SKM-1 (cell line): ENCODE data around the gene CAMSAP2.

ENCODE experiments used
- DNase-seq: peaks from one replicate; lab custom pipeline; 2025; ENCODE audit not compliant: unreplicated experiment; lab: John Stamatoyannopoulos, UW

Gene CAMSAP2

DNA sequence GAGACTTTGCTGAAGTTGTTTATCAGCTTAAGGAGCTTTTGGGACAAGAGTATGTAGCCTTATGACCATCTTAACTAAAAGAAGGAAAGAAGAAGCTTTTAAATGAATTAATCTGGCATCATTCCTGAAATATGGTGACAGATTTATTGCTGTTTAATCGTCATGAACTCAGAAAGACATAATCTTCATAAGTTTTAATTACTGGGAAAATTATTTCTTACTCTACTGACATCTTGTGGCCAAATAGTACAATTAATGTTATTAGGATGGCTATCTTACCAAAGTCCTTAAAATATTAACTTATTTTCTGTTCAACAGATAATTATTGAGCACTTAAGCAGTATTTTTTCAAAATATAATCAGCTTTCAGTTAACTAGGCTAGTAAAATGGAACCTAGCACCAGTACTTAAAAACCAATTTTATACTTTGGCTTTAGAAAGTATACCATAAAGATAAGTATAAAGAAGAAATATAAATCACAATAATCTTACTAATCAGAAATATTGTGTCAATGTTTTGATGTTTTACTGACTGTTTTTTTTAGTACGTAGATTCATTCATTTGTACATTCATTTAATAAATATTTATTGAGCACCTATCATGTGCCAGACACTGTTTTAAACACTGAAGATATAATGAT, 99.4 kb downstream of the CAMSAP2 start:
- DNase-seq, result peak; percentile 29

DNA sequence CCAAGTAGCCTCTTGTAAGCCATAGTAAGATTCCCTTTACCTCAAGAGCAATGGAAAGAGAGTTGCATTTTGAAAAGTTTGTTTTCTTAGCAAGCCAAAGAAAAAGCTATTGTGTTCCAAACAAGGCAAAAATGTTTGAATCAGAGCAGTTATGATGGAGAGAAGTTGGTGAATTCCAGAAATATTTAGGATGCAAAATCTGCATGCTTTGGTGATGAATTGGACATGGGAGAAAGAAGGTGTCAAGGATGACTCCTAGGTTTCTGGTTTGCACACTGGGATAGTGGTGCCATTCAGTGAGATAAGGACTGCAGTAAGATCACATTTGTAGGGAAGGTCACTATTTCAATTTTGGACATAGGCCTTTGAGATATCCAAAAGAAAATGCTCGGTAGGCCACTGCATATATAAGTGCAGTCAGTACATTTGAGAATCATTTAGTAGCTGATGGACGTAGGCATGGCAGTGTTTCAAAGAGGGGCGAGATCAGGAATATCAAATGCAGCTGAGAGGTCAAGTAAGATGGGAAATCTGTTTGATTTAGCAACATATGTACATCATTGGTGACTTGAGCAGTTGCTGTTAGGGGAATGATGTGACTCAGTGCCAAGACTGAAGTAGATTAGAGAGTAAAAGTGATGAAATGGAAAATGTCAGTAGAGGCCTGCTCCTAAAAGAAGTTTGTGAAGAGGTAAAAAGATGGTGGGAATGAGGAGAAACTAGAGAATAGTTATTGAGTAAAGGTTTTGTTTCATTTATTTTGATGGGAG, 100.2 kb downstream of the CAMSAP2 start:
- no peak for DNase-seq

DNA sequence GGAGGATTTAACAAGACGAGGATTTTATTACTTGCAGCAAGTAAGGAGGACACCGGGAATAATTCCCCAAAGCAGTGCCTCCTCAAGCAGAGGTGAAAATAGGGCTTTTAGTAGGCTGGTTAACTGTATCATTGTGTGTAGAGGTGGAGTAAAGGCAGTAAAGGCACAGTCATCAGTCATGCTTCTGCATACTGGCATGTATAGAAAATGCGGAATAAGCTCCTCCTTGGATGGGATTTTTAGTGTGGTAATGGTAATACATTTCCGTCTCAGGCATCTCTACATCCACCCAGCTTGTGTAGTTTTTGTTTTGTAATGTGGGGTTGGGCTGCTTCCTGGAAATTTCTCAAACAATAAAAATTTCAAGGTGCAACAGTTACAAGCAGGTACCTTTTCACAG, 106.7 kb downstream of the CAMSAP2 start:
- DNase-seq, result no peak

DNA sequence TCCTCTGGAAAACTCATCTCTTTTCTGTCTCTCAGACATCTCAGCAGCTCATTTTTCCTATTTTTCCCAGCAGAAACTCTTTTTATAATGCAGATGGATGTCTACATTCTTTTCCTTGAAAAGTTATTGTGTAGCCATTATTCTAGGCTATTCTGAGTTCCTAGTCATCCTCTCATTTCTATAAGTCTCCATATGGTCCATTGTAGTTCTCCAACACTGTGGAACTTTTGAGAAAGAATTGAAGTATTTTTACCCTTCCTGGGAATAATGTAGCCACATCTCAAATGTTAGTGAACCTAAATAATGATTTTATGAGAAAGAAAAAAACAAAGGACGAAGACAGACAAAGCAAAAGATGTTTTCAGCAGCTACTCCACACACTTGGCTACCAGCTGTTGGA, 107.7 kb downstream of the CAMSAP2 start:
- no peak for DNase-seq

DNA sequence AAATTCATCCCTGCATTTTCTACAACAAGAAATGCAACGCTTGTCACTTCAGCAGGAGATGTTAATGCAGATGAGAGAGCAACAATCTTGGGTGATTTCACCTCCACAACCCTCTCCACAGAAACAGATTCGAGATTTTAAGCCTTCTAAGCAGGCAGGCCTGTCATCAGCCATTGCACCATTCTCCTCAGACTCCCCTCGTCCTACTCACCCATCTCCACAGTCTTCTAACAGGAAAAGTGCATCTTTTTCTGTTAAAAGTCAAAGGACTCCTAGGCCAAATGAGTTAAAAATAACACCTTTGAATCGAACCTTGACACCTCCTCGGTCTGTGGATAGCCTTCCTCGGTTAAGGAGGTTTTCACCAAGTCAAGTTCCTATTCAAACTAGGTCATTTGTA, 110.7 kb downstream of the CAMSAP2 start:
- DNase-seq, result no peak

DNA sequence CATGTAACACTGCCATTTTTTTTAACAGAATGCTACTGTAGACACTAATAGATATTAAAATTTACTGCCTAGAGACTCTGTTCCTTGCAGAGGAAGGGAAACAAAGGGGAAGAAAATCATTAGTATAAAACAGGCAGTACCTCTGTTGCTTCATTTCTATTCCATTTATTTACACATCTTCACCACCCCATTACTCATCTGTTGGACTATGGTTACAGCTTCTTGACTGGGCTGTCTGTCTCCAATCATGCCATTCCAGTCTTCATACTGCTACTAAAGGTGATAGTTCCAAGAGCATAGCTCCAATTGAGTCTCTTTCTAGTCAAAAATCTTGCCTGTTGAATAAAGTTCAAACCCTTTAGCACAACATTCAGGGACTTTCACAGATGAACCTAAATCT, 111.9 kb downstream of the CAMSAP2 start:
- no peak for DNase-seq

DNA sequence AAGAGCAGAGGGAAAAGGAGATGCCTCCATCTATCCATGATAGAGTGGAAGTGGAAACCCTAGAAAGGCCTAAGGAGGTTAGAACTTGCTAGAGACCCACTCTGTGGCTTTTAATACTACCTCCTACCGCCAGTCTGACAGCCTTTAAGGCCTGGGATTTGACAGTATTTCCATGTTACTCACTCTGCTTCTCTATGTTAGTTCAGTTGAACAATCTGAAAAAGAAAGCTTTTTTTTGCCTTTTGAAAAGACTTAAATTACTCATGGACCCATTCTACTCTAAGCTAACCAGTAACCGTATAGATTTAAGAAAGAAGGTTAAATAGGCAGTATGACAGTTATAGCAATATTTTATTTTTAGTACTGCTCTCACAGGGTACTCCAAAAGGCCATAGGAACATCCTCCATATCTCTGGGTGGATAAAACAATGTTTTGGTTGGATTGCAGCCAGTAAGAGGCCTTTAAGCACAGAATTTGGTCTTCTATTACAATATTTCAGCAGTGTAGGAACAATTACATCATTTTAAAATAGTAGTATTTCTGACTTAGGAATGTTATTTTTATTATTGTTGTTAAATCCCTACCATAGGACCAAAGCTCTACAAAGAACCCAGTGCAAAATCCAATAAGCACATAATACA, 118.1 kb downstream of the CAMSAP2 start:
- no peak for DNase-seq

DNA sequence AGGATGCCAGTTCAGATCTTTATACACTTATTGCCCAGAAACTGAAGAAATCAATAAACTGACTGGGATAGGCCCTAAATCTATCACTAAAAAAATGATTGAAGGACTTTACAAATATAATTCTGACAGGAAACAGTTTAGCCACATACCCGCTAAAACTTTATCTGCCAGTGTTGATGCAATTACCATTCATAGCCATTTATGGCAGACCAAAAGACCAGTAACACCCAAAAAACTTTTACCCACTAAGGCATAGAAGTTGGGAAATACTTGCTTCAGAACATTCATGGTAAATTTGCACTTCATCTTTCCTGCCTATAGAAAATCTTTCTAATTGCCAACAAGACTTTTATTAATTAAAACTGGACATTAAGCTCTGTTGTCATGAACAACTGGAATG, 119.1 kb downstream of the CAMSAP2 start:
- peak; percentile 37 for DNase-seq

DNA sequence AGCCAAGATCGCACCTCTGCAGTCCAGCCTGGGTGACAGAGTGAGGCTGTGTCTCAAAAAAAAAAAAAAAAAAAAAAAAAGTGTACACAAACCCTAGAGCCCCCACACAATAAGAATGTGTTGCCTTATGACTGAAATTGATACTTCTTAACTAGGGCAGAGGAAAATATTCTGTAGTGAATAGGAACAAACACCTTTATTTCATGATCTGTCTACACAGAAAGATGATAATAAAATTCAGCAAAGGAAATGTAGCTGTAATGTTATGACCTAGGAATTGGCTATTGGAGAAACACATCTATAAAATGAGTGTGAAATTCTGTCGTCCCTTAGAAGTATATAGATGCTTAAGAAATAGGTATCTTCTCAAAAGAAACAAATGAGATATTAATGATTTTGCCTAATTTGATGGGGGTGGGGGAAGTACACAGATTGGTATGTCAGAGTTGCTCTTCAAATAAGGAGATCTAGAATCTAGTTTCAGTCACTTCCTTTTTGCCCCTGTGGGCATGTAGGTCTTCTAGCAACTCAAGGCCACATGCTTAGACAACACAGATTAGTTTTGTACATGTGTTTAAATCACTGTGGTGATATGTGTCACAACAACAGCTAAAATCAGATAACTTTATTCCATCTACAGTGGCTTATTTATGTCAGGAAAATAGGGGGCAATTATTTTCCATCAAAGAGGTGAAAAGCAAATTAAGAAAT, 123.4 kb downstream of the CAMSAP2 start:
- no peak for DNase-seq

DNA sequence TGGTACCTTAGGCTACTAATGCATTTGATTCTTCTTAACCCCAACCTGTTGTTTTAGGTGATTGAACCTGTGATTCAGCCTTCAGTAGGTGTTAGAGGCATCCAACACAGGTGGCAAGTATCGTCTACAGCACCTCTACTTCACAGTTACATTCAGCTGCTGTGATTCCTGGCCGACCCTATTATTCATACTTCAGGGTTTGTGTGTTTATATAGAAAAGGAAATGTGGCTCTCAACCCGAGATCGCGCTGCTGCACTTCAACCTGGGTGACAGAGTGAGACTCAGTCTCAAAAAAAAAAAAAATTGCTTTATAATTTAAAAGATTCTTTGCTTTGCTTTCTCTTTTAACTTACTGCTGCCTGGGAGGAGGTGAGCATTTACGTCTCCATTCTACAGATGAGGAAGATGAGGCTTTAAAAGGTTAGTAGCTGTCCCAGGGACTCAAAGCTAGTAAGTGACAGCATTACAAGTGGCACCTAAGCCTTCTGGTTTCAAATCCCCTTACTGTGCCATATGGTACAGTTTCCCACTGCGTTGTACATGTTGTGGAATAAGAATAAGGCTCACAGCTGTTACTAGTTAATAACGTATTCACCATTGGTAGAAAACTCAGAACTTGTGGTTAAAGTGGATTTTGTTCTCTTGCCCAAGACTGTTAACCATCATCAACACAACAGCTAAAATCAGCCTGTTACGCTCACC, 124.2 kb downstream of the CAMSAP2 start:
- DNase-seq, result no peak

DNA sequence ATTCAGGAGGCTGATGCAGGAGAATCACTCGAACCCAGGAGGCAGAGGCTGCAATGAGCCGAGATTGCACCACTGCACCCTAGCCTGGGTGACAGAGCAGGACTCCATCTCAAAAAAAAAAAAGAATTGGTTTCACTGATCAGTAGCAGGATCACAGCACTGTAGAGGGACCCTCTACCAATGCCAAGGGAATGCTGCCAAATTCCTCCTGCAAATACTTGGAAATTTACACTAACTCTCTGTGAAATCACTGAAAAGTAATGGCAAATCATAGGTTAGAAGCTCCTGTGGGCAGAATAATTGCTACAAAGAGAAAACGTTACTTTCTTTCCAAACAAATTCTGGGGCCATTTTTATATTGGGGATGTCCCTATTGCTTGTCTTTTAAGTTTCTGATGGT, 127.4 kb downstream of the CAMSAP2 start:
- no peak for DNase-seq

DNA sequence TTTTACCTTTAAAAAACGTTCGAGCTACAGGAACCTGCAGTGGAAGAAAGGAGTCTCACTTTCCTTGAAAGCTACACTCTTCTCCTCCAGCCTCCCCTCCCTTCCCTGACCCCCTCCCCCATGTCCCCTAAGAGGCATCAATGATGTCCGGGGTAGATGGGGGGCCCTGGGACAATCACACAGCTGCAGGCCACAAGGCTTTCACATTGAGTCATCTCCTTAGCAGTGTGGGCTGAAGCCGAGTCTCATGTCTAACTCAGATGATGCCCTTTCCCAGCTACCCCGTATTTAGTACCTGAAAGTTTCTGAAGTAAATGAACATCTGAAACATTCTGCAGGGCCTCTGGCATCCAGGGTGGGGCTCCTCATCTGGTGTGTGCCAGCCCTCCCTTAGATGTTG, 127.8 kb downstream of the CAMSAP2 start:
- no peak for DNase-seq

DNA sequence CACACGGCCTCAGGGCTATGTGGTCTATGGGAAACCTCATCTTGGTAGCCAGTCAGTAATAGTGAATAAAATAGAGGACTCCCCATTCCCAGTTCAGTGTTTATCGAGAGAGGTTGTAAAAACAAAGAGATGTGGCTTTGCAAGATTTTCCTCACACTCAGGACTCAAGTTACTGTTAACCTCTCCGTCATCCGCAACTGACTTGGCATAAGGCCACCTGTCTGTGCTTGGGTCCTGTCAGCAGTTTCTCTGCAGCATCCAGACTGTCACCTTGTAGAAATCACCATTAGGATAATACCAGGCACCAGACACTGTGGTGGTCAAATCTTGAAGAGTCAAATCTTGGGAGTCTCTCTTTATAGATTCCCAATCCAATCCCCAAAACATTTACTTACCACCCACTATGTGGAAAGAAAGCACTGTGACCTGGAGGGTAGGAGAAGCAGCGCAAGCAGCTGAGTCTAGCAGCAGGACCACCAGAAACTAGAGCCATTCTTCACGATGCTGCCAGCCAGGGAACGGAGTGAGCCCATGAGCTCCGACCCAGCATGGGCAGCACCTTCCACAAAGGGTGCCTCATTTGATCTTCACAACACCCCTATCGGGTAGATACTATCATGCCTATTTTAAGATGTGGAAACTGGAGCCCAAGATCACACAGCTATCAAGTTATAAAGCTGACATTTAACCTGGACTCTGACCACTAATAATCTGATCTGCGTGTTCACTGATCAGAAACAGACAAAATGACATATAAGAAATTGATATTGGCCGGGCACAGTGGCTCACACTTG, 128.5 kb downstream of the CAMSAP2 start:
- no peak for DNase-seq

DNA sequence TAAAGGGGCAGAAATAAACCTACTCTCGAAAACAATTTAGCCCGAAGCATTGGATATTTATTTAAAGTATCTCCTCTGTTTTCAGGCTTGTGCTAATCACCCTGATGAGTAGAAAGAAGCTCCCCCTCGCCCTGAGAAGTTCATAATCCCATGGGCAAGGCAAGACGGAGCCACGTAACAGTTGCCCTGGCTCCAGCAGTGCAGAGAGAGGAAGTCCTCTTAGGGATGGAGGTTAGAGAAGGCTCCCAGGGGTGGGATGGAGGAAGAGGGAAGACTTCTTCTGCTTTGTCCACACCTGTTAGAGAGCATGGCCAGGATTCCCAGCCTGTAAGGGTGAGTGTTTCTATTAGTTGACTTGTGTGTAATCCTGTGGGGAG, 130.7 kb downstream of the CAMSAP2 start:
- DNase-seq, result no peak

DNA sequence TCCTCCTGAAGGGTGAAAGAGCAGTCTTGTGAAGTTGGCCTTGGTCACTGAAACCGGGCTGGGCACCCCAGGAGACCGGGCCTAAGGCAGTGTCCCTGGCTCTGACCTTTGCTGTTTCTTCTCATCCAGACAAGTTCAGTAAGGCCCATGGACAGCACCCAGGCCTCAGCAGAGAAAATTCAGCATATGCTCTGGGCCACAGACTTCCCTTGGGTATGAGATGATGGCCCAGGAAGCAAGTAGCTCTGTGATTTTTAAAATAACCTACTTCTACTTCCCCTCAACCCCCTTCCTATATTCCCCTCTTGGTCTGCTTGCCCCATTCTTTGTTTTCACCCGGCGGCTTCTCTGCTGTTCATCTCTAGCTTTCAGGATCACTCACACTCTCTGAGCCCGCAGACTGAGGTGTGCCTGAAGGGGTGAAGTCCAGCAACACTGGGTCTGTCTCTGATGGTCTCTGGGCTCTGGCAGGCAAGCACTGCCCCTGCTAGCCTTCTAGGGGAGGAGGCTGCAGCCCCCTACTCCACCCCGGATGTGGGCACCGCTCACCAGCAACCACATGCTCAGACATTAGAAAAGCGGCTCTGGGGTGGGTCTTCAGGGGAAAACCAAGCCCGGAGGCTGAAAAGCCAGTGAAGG, 131.2 kb downstream of the CAMSAP2 start:
- no peak for DNase-seq

DNA sequence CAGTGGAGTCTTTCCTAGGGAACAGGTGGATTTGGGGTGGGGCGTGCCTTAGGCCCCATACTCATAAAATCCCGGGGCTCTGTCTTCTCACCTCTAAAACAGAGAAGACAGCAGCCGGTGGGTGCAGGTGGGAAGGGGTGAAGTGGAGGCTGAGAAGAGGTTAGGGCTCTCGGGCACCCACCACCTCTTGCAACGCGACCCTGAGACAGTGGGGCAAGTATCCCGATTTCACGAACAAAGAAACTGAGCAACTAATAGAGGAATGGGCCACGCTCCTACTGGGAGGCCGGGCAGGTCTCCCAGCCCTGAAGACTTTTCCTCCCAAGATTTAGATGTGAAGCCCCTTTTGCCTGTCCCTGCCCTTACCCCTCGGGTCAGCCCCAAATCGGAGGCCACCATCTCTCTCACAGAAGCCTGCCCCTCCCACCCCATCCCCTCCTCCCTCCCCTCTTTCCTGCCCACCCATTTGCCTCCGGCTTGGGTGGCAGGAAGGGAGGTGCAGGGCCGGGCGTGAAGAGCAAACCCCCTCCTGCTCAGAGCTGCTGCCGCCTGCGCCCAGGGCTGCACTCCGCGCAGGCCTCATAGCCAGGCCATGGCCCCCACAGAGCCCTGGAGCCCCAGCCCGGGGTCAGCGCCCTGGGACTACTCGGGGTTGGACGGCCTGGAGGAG, 133.9 kb downstream of the CAMSAP2 start, which contains the start of gene GPR25:
Gene GPR25 (plus strand): TSS at position 536 of the 670 bp plus-strand sequence. CDS start 57 bp downstream, at position 593.
- no peak for DNase-seq

DNA sequence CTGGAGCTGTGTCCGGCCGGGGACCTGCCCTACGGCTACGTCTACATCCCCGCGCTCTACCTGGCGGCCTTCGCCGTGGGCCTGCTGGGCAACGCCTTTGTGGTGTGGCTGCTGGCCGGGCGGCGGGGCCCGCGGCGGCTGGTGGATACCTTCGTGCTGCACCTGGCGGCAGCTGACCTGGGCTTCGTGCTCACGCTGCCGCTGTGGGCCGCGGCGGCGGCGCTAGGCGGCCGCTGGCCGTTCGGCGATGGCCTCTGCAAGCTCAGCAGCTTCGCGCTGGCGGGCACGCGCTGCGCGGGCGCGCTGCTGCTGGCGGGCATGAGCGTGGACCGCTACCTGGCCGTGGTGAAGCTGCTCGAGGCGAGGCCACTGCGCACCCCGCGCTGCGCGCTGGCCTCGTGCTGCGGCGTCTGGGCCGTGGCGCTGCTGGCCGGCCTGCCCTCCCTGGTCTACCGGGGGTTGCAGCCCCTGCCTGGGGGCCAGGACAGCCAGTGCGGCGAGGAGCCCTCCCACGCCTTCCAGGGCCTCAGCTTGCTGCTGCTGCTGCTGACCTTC, 134.5 kb downstream of the CAMSAP2 start:
- no peak for DNase-seq

DNA sequence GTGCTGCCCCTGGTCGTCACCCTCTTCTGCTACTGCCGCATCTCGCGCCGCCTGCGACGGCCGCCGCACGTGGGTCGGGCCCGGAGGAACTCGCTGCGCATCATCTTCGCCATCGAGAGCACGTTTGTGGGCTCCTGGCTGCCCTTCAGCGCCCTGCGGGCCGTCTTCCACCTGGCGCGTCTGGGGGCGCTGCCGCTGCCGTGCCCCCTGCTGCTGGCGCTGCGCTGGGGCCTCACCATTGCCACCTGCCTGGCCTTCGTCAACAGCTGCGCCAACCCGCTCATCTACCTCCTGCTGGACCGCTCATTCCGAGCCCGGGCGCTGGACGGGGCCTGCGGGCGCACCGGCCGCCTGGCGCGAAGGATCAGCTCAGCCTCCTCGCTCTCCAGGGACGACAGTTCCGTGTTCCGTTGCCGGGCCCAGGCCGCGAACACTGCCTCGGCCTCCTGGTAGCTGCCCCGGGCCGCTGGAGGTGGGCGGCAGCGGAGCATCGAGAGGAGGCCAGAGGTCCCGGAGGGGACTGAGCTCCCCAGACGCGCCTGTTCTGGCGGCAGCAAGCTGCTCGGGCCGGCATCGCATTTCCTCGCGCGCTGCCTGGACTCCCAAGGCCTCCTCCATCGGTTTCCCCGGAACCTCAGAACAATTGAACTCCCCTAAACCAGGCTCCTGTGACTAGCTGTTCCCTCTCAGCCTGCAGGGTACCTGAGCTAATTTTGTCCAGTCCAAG, 135.1 kb downstream of the CAMSAP2 start:
- DNase-seq, result no peak
